Activated T-helper 1 cell treated with anti-CD3 and anti-CD28 coated beads, Interleukin-12 subunit alpha, Interleukin-12 subunit beta, Interleukin-2, Interleukin-4 antibody, amounts not matched to agents 30 ng/mL and 10 ng/mL and 1 ng/mL, durations not matched to agents 14 hours and 24 hours and 36 hours (primary cell): ENCODE data around the gene TANGO2. TPM values are rescaled to one million over a fixed set of nuclear protein-coding genes. Genes with fewer than 3 reads are reported as not detected.
"Not testable (repeated sequence)": the region's sequence is repeated elsewhere in the genome, so short reads cannot be mapped to it uniquely, and the experiment has no call there.

ENCODE experiments used
- DNase-seq: peaks from one replicate; pipeline ENCODE4 v3.0.0; 2021; ENCODE audit warnings: low spot score
- H3K27ac Mint-ChIP-seq: one replicate; pipeline ENCODE4 v1.8.0; 2021; ENCODE audit warnings: mild to moderate bottlenecking, mixed read lengths
- H3K27me3 Mint-ChIP-seq: one replicate; pipeline ENCODE4 v1.8.0; 2022; ENCODE audit warnings: mild to moderate bottlenecking, moderate library complexity, mixed read lengths; ENCODE audit not compliant: insufficient read depth
- H3K36me3 Mint-ChIP-seq: one replicate; pipeline ENCODE4 v1.8.0; 2021; ENCODE audit warnings: low read depth, mixed read lengths
- H3K4me1 Mint-ChIP-seq: one replicate; pipeline ENCODE4 v1.8.0; 2021; ENCODE audit warnings: low read depth, mixed read lengths
- H3K4me3 Mint-ChIP-seq: one replicate; pipeline ENCODE4 v1.8.0; 2021; ENCODE audit warnings: mild to moderate bottlenecking, moderate library complexity, mixed read lengths
- H3K9me3 Mint-ChIP-seq: one replicate; pipeline ENCODE4 v1.8.0; 2021; ENCODE audit warnings: mixed read lengths
- intact Hi-C: fragments of 100-400 bp; cut with micrococcal nuclease; formaldehyde crosslinking; loops from one replicate; pipeline ENCODE4 v1.15.1; 2024
- total RNA-seq: library from RNA; stranded (reverse); gene quantifications from 2 replicates; pipeline ENCODE4 v1.2.3, GENCODE V29; 2022

The TANGO2 gene
- total RNA-seq, 1 donor from 2014 or later: 29.2 TPM

GRCh38 chr22:20060700-20061480 is 40.0 kb downstream of the TANGO2 start:
- Mint-ChIP-seq H3K4me1 (peaks cover 12% of the 10 kb centered on the region), H3K4me3 (no peak overlapping the region), H3K9me3 (no peaks in the 10 kb centered on the region), H3K27me3 (no peaks in the 10 kb centered on the region), H3K36me3 (peaks cover 11% of the 10 kb centered on the region), H3K27ac (no peak overlapping the region)
- intact Hi-C loops: no loop called here
- no peak for DNase-seq

DNA sequence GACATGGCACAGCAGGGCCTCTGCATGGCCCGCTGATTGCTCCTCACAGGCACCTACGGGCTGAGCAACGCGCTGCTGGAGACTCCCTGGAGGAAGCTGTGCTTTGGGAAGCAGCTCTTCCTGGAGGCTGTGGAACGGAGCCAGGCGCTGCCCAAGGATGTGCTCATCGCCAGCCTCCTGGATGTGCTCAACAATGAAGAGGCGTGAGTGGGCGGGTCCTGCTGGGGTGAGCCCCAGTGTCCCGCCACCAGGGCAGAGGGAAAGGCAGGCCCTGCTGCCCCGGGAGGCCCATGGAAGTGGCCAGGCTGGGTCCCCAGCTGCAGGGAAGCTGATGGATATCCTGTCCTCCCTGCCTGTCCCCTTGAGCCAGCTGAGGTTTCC is 40.6 kb downstream of the TANGO2 start:
- H3K27me3 Mint-ChIP-seq: no peaks in the 10 kb centered on the region
- intact Hi-C loops: no loop called here
- peaks cover 12% of the 10 kb centered on the region for H3K4me1 Mint-ChIP-seq
- no peak for DNase-seq
- H3K36me3 Mint-ChIP-seq: peaks cover 11% of the 10 kb centered on the region
- H3K4me3 Mint-ChIP-seq: no peak overlapping the region
- H3K9me3 Mint-ChIP-seq: no peaks in the 10 kb centered on the region
- no peak overlapping the region for H3K27ac Mint-ChIP-seq

DNA sequence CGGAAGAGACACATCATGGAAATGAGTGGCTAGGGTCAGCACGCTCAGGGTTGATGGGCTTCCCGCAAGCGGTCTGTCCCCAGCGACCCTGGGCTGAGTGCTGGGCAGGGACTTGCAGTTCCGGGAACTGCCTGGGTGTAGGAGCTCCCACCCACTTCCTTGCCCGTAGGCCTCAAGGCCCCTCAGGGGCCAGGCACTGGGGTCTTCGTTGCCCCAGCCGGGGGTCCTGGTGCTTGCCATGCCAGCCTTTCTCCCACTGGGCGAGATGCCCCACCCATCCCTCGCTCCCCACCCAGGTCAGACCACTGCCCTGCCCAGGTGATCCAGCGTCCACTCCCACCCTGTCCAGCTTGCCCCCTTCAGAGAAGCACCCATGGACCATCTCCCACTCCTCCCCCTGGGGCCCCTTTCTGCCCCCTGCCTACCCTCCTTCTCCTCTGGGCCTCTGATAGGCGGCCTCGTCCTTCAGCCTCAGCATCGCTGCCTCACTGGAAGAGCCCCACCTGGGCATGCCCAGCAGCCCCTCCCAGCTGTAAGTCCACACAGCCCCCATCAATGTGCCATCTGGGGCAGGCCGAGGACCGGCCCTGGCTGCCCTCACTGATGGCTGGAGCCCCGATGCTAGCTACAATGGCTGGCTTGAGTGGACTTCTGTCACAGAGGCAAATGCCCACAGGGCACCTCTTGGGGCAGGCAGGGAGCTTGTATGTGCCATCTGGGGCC is 41.3 kb downstream of the TANGO2 start:
- Mint-ChIP-seq H3K36me3 (peaks cover 11% of the 10 kb centered on the region), H3K27ac (no peak overlapping the region), H3K9me3 (no peaks in the 10 kb centered on the region), H3K4me1 (peaks cover 12% of the 10 kb centered on the region), H3K27me3 (no peaks in the 10 kb centered on the region), H3K4me3 (no peak overlapping the region)
- DNase-seq: no peak
- intact Hi-C loops: no loop called here

DNA sequence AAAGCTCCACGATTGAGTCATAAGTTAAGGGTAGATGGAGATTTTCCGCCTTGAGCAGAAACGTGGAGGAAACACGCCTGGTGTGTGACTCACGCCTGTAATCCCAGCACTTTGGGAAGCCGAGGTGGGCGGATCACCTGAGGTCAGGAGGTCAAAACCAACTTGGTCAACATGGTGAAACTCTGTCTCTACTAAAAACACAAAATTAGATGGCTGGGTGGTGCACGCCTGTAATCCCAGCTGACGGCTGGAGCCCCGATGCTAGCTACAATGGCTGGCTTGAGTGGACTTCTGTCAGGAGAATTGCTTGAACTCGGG is 41.8 kb downstream of the TANGO2 start:
- H3K27ac Mint-ChIP-seq: no peak overlapping the region
- peaks cover 11% of the 10 kb centered on the region for H3K36me3 Mint-ChIP-seq
- no peak overlapping the region for H3K4me3 Mint-ChIP-seq
- intact Hi-C loops: no loop called here
- peaks cover 12% of the 10 kb centered on the region for H3K4me1 Mint-ChIP-seq
- H3K9me3 Mint-ChIP-seq: no peaks in the 10 kb centered on the region
- no peaks in the 10 kb centered on the region for H3K27me3 Mint-ChIP-seq
- no peak for DNase-seq

DNA sequence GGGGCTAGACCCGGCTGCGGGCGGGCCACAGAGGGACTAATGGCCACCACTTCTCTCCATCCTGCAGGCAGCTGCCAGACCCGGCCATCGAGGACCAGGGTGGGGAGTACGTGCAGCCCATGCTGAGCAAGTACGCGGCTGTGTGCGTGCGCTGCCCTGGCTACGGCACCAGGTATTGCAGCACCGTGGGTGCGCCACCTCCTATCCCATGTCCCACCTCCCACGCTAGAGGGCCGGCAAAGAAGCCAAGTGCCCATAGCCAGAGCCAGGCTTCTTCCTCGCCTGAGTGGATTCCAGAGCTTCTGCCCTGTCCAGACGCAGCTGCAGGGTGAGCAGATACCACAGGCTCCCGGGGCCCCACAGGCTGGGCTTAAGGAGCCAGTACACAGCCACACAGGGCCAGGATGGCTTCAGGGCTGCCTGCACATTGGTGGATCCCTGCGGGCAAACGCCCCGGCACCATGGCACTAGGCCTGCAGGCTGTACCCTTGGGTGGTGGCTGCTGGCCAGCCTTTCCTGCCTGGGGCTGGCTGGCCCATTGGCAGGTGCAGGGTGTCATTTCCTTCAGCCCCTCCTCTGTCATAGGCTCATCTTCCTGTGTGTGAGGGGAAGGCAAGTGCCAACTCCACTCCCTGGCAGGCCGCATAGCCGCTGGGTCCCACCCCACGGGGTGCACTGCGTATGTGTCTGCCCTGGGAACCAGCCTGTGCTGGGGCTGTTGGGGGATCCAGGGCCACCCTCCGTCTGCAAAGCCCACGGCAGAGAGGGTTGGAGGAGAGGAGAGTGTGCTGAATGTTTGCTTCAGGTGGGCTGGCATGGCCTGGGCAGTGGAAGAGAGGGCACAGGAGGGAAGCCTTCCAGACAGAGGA is 42.6 kb downstream of the TANGO2 start:
- H3K27me3 Mint-ChIP-seq: no peaks in the 10 kb centered on the region
- H3K36me3 Mint-ChIP-seq: peaks cover 10% of the 10 kb centered on the region
- H3K27ac Mint-ChIP-seq: no peak overlapping the region
- intact Hi-C loops: no loop called here
- no peak overlapping the region for H3K4me3 Mint-ChIP-seq
- no peaks in the 10 kb centered on the region for H3K9me3 Mint-ChIP-seq
- peaks cover 12% of the 10 kb centered on the region for H3K4me1 Mint-ChIP-seq
- no peak for DNase-seq

DNA sequence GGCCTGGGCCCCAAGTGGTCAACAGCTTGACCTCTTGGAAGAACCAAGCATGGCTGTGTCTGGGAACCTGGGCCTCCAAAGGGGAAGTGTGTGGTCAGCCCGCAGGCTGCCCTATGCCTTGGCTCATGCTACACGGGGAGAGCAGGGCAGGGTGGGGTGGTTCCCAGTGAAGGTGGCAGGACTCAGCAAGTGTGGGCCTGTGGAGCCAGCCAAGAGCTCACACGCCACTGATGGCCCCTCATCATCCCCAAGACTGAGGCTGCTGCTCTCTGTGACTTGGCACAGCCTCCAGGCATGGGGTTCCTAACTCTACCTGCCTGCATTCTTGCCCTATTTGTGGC is 43.2 kb downstream of the TANGO2 start:
- Mint-ChIP-seq H3K9me3 (no peaks in the 10 kb centered on the region), H3K27me3 (no peaks in the 10 kb centered on the region), H3K4me3 (no peak overlapping the region), H3K27ac (no peak overlapping the region), H3K36me3 (peaks cover 5% of the 10 kb centered on the region), H3K4me1 (peaks cover 7% of the 10 kb centered on the region)
- DNase-seq: no peak
- intact Hi-C loops: no loop called here

DNA sequence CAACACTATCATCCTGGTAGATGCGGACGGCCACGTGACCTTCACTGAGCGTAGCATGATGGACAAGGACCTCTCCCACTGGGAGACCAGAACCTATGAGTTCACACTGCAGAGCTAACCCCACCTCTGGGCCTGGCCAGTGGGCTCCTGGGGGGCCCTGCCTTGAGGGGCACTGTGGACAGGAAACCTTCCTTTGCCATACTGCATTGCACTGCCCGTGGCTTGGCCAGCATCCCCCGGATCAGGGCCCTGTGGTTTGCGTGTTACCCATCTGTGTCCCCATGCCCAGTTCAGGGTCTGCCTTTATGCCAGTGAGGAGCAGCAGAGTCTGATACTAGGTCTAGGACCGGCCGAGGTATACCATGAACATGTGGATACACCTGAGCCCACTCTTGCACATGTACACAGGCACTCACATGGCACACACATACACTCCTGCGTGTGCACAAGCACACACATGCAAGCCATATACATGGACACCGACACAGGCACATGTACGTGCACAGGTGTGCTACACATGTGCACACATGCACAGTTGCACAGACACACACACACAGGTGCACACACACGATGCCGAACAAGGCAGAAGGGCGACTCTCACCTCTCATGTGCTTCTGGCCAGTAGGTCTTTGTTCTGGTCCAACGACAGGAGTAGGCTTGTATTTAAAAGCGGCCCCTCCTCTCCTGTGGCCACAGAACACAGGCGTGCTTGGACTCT is 43.8 kb downstream of the TANGO2 start:
- Mint-ChIP-seq H3K4me3 (no peak overlapping the region), H3K27ac (no peak overlapping the region)
- intact Hi-C loops: no loop called here

DNA sequence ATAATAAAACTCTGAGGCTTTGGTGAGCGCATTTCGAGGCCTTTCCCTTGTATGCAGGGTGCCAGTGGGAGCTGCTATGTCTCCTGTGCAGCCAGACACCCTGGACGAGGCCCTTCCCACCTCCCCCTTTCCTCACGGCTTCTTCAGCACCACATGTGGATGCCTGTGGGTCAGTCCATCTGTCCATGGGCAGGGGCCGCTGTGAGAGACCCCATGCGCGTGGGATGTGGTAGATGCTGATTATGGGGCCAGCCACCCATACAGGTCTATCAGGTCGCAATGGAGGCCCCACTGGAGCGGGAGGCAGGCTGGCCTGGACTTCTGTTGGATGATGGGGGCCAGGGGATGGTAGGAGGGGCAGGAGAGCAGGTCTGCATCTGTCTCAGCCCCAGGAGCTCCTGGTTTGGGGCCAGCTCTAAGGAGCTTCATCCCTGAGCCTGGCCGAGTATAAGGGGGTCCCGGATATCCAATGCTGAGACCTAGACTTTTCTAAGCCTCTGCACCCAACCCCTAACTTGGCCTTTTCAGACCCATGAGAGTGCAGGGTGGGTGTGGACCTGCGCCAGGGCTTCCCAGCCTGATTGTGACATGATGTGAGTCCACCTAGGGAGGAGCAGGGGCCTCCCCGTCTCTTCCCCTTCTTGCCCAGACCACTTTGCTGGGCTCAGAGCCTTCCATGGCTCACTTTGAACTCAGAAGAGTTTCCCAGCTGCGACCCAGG is 45.1 kb downstream of the TANGO2 start:
- peaks cover 2% of the 10 kb centered on the region for H3K36me3 Mint-ChIP-seq
- no peak for DNase-seq
- H3K27me3 Mint-ChIP-seq: no peaks in the 10 kb centered on the region
- H3K4me3 Mint-ChIP-seq: no peak overlapping the region
- no peak overlapping the region for H3K27ac Mint-ChIP-seq
- H3K9me3 Mint-ChIP-seq: no peaks in the 10 kb centered on the region
- intact Hi-C loops: no loop called here
- H3K4me1 Mint-ChIP-seq: no peaks in the 10 kb centered on the region

More for the DNA sequence above, 43.8 kb downstream of the TANGO2 start:
- Mint-ChIP-seq H3K36me3 (peaks cover 5% of the 10 kb centered on the region), H3K4me1 (peaks cover under 1% of the 10 kb centered on the region), H3K27me3 (no peaks in the 10 kb centered on the region), H3K9me3 (no peaks in the 10 kb centered on the region)
- no peak for DNase-seq

GRCh38 chr22:20066617-20067383 is 45.9 kb downstream of the TANGO2 start:
- DNase-seq: no peak
- Mint-ChIP-seq H3K4me3 (no peak overlapping the region), H3K9me3 (no peaks in the 10 kb centered on the region), H3K4me1 (no peaks in the 10 kb centered on the region), H3K27me3 (no peaks in the 10 kb centered on the region), H3K36me3 (peaks cover 2% of the 10 kb centered on the region), H3K27ac (no peak overlapping the region)
- intact Hi-C loops: no loop called here

- H3K36me3 Mint-ChIP-seq, DNase-seq, intact Hi-C loops, H3K27me3 Mint-ChIP-seq, H3K9me3 Mint-ChIP-seq, H3K4me3 Mint-ChIP-seq, H3K27ac Mint-ChIP-seq, H3K4me1 Mint-ChIP-seq: not testable (repeated sequence)
Measured at GRCh38 chr22:20067384-20067682, 46.4 kb downstream of the TANGO2 start.

- Mint-ChIP-seq H3K4me3 (no peak overlapping the region), H3K9me3 (no peaks in the 10 kb centered on the region), H3K36me3 (no peaks in the 10 kb centered on the region), H3K4me1 (no peaks in the 10 kb centered on the region), H3K27me3 (no peaks in the 10 kb centered on the region), H3K27ac (no peak overlapping the region)
- no peak for DNase-seq
- intact Hi-C loops: no loop called here
Measured at GRCh38 chr22:20068640-20069039, 47.7 kb downstream of the TANGO2 start.
